ENCODE data around the gene BLM.

The BLM gene

DNA sequence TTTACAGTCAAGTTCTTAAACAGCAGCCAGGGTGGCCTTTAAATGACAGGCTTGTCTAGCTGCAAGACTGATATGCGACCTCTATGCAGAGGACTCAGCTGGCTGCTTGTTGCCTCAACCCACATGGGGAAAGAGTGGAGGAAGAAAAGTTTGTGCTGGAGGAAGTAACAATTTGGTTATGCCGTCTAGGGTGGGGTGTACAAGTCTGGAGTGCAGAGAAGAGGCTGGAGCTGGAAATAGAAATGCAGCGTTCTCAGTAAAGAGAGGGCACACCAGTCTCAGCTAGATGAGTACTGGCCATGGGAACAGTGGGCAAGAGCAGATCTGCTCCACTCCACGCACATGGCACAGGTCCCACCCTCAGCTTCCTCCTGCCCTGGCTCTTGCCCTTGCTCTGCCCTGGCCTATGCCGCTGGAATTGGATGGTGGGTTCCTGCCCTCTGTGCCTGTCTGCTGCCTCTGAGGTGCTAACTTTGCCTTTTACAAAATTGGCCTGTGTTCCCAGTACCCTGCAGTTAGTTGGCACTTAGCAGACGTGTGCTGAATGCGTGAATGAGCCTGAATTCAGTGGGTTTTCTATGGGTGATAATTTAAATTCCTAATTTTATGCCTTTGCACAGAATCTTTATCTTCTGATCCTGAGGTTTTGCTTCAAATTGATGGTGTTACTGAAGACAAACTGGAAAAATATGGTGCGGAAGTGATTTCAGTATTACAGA, 91.5 kb downstream of the BLM start:
- no peak for FAIRE-seq
- TF ChIP-seq, protein P1, sequence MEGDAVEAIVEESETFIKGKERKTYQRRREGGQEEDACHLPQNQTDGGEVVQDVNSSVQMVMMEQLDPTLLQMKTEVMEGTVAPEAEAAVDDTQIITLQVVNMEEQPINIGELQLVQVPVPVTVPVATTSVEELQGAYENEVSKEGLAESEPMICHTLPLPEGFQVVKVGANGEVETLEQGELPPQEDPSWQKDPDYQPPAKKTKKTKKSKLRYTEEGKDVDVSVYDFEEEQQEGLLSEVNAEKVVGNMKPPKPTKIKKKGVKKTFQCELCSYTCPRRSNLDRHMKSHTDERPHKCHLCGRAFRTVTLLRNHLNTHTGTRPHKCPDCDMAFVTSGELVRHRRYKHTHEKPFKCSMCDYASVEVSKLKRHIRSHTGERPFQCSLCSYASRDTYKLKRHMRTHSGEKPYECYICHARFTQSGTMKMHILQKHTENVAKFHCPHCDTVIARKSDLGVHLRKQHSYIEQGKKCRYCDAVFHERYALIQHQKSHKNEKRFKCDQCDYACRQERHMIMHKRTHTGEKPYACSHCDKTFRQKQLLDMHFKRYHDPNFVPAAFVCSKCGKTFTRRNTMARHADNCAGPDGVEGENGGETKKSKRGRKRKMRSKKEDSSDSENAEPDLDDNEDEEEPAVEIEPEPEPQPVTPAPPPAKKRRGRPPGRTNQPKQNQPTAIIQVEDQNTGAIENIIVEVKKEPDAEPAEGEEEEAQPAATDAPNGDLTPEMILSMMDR (IDR thresholded peaks at IDR 0.05; ENCODE audit: insufficient read depth, missing control alignments): no peak
- no peak for DNase-seq (ENCODE audit: insufficient read length, low spot score)

DNA sequence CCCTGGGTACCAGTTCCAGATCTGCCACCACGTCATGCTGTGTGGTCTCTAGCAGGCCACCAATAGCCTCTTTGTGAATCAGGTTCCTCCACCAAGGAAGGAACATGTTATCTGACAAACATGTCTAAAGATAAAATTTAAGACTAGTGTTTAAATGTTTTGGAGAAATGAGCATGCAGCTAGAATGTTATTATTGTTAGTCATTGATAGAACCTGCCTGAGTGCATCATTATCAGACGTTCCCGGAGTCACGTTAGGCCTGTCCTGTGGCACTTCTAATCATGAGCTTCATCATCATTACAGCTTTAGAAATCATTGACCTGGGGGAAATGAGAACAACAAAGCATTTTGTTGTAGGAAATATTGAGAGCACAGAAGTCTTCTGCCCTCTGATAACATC, 92.4 kb downstream of the BLM start:
- no peak for DNase-seq (ENCODE audit: insufficient read length, low spot score)
- no peak for FAIRE-seq
- TF ChIP-seq, protein P1 (IDR thresholded peaks at IDR 0.05; ENCODE audit: insufficient read depth, missing control alignments): no peak

DNA sequence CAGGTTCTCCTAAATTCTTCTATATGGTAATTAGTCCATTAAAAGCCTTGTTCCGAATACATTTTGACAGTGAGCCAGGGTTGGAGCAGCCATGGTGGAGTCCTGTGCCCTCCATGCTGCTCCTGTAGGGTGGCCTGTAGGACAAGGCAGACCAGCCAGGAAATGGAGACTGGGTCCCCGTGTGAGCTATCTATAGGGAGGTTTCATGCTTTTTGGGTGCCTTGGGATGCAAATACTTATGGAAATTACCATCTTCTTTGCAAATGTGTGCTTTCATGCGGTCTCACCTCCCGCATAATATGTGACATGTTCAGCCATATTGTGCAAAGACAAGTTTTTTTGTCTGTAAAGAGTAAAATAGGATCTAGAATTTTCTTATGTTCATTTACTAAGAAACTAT, 93.2 kb downstream of the BLM start:
- no peak for FAIRE-seq
- TF ChIP-seq, protein P1 (IDR thresholded peaks at IDR 0.05; ENCODE audit: insufficient read depth, missing control alignments): no peak
- DNase-seq (ENCODE audit: insufficient read length, low spot score): no peak

DNA sequence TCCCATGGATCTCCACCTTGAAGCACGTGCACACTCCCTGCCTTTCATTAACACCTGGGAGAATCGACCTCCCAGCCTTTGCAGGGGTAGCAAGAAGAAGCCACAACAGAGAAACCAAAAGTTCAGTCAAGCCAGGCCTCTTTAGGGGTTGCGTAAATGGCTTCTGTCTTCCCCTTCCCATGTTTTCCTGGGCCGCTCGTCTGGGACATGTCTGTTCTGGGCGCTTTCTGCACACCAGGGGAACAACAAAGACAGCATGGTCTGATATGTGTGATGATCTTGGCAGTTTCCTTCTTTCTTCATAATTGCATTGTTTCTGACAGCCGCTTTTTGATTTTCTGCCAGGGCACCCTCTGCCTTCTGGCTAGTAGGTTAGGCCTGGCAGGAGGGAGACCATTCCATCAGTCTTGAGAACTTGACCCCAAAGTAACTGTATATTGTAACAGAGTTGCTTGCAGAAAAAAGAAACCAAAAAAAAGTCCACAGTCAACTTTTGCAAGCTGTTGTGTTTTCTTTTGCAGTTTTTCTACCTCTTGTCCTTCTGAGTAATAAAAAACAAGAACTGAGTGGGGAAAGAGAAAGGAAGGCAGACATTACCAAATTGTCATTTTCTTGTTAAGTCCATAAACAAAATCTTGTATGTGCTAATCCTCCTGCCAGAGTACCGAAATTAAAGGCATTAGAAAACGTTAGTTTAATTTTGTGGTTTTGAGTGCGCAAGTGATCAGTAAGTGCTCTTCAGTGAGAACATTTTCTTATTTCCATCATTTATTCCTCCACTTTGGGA, 95.2 kb downstream of the BLM start:
- TF ChIP-seq, protein P1 (IDR thresholded peaks at IDR 0.05; ENCODE audit: insufficient read depth, missing control alignments): no peak
- DNase-seq (ENCODE audit: insufficient read length, low spot score) (no peak), FAIRE-seq (no peak)

DNA sequence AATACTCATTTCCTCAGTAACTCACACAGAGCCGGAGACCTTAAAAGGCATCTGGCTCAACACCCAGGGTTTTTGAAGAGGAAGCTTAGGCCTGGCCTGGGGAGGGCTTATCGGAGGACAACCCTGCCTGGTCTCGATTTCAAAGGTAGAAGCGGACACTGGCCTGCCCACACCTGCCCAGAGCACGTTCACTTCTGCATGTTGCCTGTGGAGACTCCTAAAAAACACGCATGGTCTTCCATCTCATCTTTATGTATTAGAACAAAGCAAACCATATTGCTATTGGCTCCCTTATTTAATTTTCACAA, 95.8 kb downstream of the BLM start:
- TF ChIP-seq, protein P1 (IDR thresholded peaks at IDR 0.05; ENCODE audit: insufficient read depth, missing control alignments): no peak
- no peak for FAIRE-seq
- DNase-seq (ENCODE audit: insufficient read length, low spot score): no peak

DNA sequence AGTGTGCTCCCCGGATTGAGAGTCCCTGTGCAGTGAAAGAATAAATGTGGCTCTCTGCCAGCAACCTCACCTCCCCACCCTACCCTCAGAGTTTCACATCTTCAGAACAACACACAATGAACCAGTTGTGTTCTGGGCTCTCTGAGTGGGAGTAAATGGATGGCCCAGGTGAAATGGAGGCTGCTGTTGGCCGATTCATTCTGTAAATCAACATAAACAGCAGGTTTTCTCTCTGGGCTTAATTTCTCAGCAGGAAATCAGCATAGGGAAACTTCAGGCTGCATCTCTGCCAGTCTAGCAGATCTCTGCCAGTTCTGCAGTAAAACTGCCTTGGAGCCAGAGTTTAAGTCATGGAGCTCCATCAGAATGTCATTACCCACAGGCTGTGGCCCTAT, 96.6 kb downstream of the BLM start:
- DNase-seq (ENCODE audit: insufficient read length, low spot score) (no peak), FAIRE-seq (no peak)
- TF ChIP-seq, protein P1 (IDR thresholded peaks at IDR 0.05; ENCODE audit: insufficient read depth, missing control alignments): no peak
